Measurements from ENCODE around the gene TSPAN12. TPM values are rescaled to one million over a fixed set of nuclear protein-coding genes. Genes with fewer than 3 reads are reported as not detected.
A peak's percentile ranks its signal among the peaks of the same experiment; 100 is the strongest.

TSPAN12 gene
- total RNA-seq, 1 experiment from 2014 or later = 1.4 TPM

GRCh38 chr7:120740348-120740747 lies 117.6 kb downstream of the TSPAN12 start:
- H3K36me3 ChIP-seq (ENCODE audit: control insufficient read depth, insufficient read depth, low read length) = no peaks in the 10 kb centered on the region
- in situ Hi-C loops (cut with HindIII; ENCODE audit: low pct_unique_long_range_greater_than_20kb, low sequenced_read_pairs) = no loop called here
- no peaks in the 10 kb centered on the region for H3K4me1 ChIP-seq (ENCODE audit: control insufficient read depth, insufficient read depth, low read length)
- intact Hi-C loops (cut with micrococcal nuclease; ENCODE audit: unreplicated experiment) = no loop called here
- DNase-seq (ENCODE audit: low read depth, low spot score) (no peak), ATAC-seq (no peak)
- H3K27me3 ChIP-seq (ENCODE audit: control insufficient read depth, insufficient read depth, low read length) = no peaks in the 10 kb centered on the region
- H3K4me3 ChIP-seq (ENCODE audit: low read depth in 2 of 2, low read length in 2 of 2) = peak overlapping the region in 1 of 2 experiments; percentile 34; a peak in 2 of 4 replicates
- ChIA-PET POLR2A (no interaction called here), CTCF (interaction anchor here (0.7 kb wide), 1 partner anchor 1966 kb away, joined by 5 read pairs; no protein-coding TSS in a partner anchor)
- no peak for TF ChIP-seq POLR2AphosphoS5 (IDR thresholded peaks at IDR 0.05; ENCODE audit: low read depth, low read length)
- TF ChIP-seq SIN3A (IDR thresholded peaks at IDR 0.05; ENCODE audit: borderline replicate concordance, insufficient read depth, low read depth, low read length) = no peak
- TF ChIP-seq REST (IDR thresholded peaks at IDR 0.05; ENCODE audit: insufficient read depth in 1 of 2, low read depth in 2 of 2, low read length in 1 of 2) = no peak
- TF ChIP-seq TCF7L2 (IDR thresholded peaks at IDR 0.05; ENCODE audit: low read depth, low read length) = no peak
- TF ChIP-seq CTCF (IDR thresholded peaks at IDR 0.05) = no peak
- H3K27ac ChIP-seq (ENCODE audit: low read length) = no peak overlapping the region
- no TSS peak for BruUV-seq (replicated peaks)
- H3K9me3 ChIP-seq (ENCODE audit: control insufficient read depth, insufficient read depth, low read depth, low read length) = no peaks in the 10 kb centered on the region

GRCh38 chr7:120738816-120739215 lies 119.1 kb downstream of the TSPAN12 start:
- ATAC-seq (no peak), DNase-seq (ENCODE audit: low read depth, low spot score) (no peak)
- no peaks in the 10 kb centered on the region for H3K36me3 ChIP-seq (ENCODE audit: control insufficient read depth, insufficient read depth, low read length)
- no peak overlapping the region for H3K27ac ChIP-seq (ENCODE audit: low read length)
- H3K4me1 ChIP-seq (ENCODE audit: control insufficient read depth, insufficient read depth, low read length) = no peaks in the 10 kb centered on the region
- BruUV-seq (replicated peaks) = no TSS peak
- no peaks in the 10 kb centered on the region for H3K27me3 ChIP-seq (ENCODE audit: control insufficient read depth, insufficient read depth, low read length)
- intact Hi-C loops (cut with micrococcal nuclease; ENCODE audit: unreplicated experiment) = no loop called here
- in situ Hi-C loops (cut with HindIII; ENCODE audit: low pct_unique_long_range_greater_than_20kb, low sequenced_read_pairs) = no loop called here
- POLR2A ChIA-PET = no interaction called here
- no peaks in the 10 kb centered on the region for H3K9me3 ChIP-seq (ENCODE audit: control insufficient read depth, insufficient read depth, low read depth, low read length)
- TF ChIP-seq TCF7L2 (IDR thresholded peaks at IDR 0.05; ENCODE audit: low read depth, low read length) (no peak), SIN3A (IDR thresholded peaks at IDR 0.05; ENCODE audit: borderline replicate concordance, insufficient read depth, low read depth, low read length) (no peak), CTCF (IDR thresholded peaks at IDR 0.05) (no peak), POLR2AphosphoS5 (IDR thresholded peaks at IDR 0.05; ENCODE audit: low read depth, low read length) (no peak), REST (IDR thresholded peaks at IDR 0.05; ENCODE audit: insufficient read depth in 1 of 2, low read depth in 2 of 2, low read length in 1 of 2) (no peak)
- CTCF ChIA-PET = no interaction called here
- H3K4me3 ChIP-seq (ENCODE audit: low read depth in 2 of 2, low read length in 2 of 2) = no peak overlapping the region

Other genes with a start within 250 kb of the TSPAN12 start
- 9.1 TPM for gene ING3, start 92.6 kb upstream of the TSPAN12 start, total RNA-seq (2021; ENCODE audit: unreplicated experiment)
- 0.39 TPM for gene CPED1, start 130.6 kb upstream of the TSPAN12 start, total RNA-seq (2021; ENCODE audit: unreplicated experiment)